HL-60/S4 treated with phorbol 12-myristate 13-acetate at 8.2 ng/mL for 4 days and 3 days (cell line): ENCODE results near the gene MGRN1.

Source experiments
- in situ Hi-C: fragments of 300-500 bp; cut with MboI; formaldehyde crosslinking; loops from 2 replicates; pipeline ENCODE4 v1.15.0; 2022; ENCODE audit warnings: low sequenced_read_pairs

MGRN1 gene

GRCh38 chr16:4696905-4697847 is 72.5 kb downstream of the MGRN1 start:
- in situ Hi-C loops, result no loop called here

GRCh38 chr16:4697848-4698291 is 73.2 kb downstream of the MGRN1 start:
- in situ Hi-C loops, result no loop called here

- in situ Hi-C loops, result no loop called here
These were observed 73.9 kb downstream of the MGRN1 start for GRCh38 chr16:4698321-4699045.

GRCh38 chr16:4699046-4699556 is 74.5 kb downstream of the MGRN1 start:
- in situ Hi-C loops, result no loop called here

DNA sequence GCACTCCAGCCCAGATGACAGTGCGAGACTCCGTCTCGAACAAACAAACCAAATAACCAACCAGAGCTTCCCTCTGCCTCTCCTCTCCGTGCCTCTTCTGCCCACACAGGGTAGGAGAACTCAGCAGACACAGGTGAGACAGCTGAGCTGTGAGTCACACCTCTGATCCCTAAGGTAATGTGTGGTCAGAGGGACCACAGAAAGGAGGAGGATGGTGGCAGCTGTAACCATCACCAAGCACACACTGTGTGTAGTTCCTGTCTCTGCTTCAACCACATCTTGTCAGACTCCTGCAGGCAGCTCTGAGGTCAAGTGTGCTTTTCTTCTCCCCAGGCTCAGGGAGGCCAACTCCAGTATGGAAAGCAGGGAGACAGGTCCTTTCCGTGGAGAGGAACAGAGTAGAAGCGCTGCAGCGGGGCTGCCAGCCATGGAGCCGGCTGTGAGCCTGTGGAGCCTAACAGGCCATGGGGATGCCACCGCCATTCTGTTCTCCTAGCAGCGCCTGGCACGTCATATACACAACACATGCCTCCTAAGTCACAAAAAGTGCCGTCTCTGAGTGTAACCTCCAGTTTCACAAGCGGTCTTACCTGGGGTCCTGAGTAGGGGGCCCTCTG is 75.9 kb downstream of the MGRN1 start:
- in situ Hi-C loops, result no loop called here

GRCh38 chr16:4700997-4701743 is 76.5 kb downstream of the MGRN1 start:
- in situ Hi-C loops, result no loop called here

DNA sequence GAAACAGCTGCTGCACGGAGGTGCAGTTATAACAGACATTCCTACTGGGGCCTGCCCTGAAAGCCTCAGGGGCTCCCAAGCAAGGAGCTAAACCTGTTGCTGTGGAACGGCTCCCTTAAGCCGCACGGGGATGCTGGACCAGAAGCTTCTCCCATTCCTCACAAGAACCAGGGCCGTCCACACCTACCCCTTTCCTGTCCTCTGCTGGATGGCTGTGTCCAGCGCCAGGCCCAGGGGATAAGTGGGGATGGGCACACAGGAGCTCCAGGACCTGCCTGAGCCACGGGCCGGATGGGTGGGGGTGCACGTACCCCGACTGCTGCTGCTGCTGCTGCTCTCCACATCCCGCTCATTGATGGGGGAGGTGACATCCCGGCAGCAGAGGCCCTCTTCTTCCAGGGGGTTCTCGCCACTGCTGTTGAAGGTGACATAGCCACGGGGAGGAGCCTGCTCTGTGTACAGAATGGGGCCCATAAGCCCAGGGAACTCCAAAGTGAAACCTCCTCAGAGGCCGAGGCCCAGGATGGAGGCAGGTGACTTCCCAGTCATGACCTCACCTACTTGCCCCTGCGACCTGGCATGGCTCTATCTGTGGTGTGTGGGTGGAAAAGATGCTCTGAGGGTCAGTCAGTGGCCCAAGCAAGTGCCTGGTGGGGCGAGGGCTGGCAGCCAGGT is 77.3 kb downstream of the MGRN1 start:
- in situ Hi-C loops, result no loop called here

- in situ Hi-C loops, result no loop called here
These were observed 77.8 kb downstream of the MGRN1 start for GRCh38 chr16:4702466-4702808.

DNA sequence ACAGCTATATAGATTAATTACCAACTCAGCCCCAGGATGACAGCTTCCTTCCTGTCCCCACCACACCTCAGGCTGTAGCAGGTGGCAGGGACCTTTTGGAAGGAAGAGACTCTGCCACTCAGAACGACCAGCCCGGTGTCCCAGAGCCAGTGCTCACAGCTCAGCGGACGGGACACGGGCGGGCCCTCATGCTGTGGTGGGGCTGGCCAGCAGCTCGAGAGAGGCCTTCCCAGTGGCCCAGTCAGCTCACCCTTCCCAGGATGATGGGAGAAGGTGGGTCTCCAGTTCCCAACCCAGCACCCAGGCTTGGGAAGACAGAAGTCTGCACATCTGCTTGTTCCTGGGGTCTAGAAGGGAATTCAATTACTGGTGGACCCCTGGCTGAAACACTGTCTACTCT is 79.3 kb downstream of the MGRN1 start:
- in situ Hi-C loops, result no loop called here

- in situ Hi-C loops, result no loop called here
These were observed 79.9 kb downstream of the MGRN1 start for GRCh38 chr16:4704491-4704890.

DNA sequence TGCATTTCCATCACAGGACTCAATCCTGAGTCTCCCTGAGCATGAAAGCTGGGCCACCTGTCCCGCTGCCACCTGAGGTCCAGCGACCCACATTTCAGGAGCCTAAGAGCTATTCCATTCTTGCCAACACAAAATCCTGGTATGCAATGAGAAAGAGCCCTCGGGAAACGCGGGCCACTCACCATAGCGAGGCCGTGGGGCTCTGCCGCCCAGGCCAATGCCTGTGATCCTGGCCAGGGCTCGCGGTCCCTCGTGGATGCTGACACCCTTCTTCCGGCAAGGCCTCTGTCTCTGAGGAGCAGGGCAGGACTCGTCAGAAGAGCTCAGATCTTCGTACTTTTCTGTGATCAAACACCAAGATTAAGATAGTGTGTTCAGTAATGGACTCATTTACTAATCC is 80.3 kb downstream of the MGRN1 start:
- in situ Hi-C loops, result no loop called here

GRCh38 chr16:4706871-4707270 is 82.2 kb downstream of the MGRN1 start:
- in situ Hi-C loops, result no loop called here

- in situ Hi-C loops, result no loop called here
These were observed 84.9 kb downstream of the MGRN1 start for GRCh38 chr16:4709481-4709880.

DNA sequence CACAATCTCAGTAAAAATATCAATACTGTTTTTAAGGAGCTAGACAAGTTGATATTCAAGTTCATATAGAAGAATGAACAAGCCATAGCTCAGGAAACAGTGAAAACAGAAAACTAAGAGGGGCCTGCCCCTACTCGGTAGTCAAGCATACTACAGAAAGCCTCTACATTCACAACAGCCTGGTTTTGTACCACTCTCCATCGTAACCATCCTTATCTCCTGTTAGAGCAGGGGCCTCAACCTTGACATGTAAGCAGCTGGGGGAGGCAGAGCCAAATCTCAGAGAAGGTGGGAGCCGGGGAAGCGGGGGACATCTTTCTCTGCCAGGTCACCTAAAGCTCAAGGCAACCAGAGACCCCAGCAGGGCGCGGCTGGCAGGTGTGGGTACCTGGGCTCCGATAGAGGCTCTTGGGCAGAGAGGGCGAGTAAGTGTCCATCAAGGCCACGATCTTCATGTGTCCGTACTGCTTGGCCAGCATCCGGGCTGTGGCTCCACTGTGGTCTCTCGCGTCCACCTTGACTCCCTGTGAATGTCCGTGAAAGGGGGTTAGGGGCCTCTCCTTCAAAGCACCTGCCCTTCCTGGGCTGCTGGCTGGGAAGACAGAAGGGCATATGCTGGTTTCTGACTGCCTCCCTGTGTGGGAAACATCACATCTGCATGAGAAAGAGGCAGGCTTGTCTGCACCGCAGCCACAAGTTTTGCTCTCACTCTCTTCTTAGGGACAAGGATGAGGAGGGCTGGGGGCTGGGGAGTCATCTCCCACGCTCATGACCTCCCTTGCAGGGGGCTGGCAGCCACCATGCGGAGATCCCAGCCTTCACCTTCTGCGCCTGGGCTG is 89.3 kb downstream of the MGRN1 start:
- in situ Hi-C loops, result no loop called here

- in situ Hi-C loops, result no loop called here
These were observed 90.4 kb downstream of the MGRN1 start for GRCh38 chr16:4714996-4715395.

- in situ Hi-C loops, result no loop called here
These were observed 93.8 kb downstream of the MGRN1 start for GRCh38 chr16:4718466-4718865.

DNA sequence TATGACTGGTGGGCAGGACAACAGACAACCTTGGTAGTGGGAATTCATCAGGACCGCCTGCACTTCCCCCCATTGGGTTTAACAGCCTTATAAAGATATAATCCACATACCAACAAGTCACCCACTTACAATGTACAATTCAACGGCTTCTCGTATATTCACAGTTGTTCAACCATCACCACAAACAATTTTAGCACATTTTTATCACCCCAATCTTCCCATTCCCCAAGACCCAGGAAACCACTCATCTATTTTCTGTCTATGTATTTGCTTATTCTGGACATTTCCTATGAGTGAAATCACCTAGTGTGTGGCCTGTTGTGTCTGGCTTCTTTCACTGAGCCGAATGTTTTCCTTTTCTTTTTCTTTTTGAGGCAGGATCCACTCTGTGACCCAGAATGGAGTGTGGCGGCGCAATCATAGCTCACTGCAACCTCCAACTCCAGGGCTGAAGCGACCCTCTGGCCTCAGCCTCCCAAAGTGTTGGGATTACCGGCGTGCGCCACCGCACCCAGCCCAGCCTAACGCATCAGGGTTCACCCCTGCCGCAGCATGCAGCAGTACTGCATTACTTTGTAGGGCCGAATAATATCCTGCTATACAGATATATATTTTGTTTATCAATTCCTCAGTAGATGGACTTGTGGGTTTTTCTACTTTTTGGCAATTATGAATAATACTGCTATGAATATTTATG is 98.6 kb downstream of the MGRN1 start:
- in situ Hi-C loops, result no loop called here

GRCh38 chr16:4724661-4725270 is 100.1 kb downstream of the MGRN1 start:
- in situ Hi-C loops, result no loop called here
